SK-N-MC (cell line): ENCODE results near the gene PPP1R1B.

Experiments
- DNase-seq: peaks from one replicate; pipeline ENCODE4 v3.0.0-alpha.2; 2011; ENCODE audit warnings: low read depth, low spot score
- H3K27ac ChIP-seq: fragments of 200-600 bp; sonication (generic); 2 replicates; pipeline ENCODE4 v1.5.1; 2016; ENCODE audit warnings: mixed run types
- H3K36me3 ChIP-seq: fragments of 200-600 bp; sonication (generic); 2 replicates; pipeline ENCODE4 v1.6.1; 2017; ENCODE audit warnings: antibody characterized with exemption, low read length, mixed read lengths; ENCODE audit not compliant: insufficient read depth
- H3K4me3 ChIP-seq: fragments of 200-600 bp; sonication (generic); 2 replicates; pipeline ENCODE4 v1.5.1; 2016
- H3K9ac ChIP-seq: fragments of 200-600 bp; sonication (generic); 2 replicates; pipeline ENCODE4 v1.8.0; 2017; ENCODE audit warnings: mixed run types, mixed read lengths; ENCODE audit not compliant: insufficient read length
- H3K9me3 ChIP-seq: fragments of 200-600 bp; sonication (generic); 2 replicates; pipeline ENCODE4 v1.6.1; 2017; ENCODE audit warnings: low read depth, mild to moderate bottlenecking, antibody characterized with exemption, low read length, moderate library complexity, mixed read lengths
- EZH2 ChIP-seq: fragments of 200-600 bp; sonication (generic); IDR thresholded peaks from one replicate; pipeline ENCODE4 v1.6.1; 2017; ENCODE audit warnings: antibody characterized with exemption
- FOXP2 ChIP-seq: optimal IDR thresholded peaks from 2 replicates; pipeline ENCODE3; 2011; ENCODE audit warnings: mild to moderate bottlenecking, moderate library complexity; ENCODE audit not compliant: insufficient read depth; ENCODE audit errors: extremely low read length, control extremely low read depth
- POLR2AphosphoS5 ChIP-seq: IDR thresholded peaks from 2 replicates; pipeline ENCODE4 v1.6.1; 2012; ENCODE audit warnings: mild to moderate bottlenecking, low read depth, low read length, borderline replicate concordance

The PPP1R1B gene

DNA sequence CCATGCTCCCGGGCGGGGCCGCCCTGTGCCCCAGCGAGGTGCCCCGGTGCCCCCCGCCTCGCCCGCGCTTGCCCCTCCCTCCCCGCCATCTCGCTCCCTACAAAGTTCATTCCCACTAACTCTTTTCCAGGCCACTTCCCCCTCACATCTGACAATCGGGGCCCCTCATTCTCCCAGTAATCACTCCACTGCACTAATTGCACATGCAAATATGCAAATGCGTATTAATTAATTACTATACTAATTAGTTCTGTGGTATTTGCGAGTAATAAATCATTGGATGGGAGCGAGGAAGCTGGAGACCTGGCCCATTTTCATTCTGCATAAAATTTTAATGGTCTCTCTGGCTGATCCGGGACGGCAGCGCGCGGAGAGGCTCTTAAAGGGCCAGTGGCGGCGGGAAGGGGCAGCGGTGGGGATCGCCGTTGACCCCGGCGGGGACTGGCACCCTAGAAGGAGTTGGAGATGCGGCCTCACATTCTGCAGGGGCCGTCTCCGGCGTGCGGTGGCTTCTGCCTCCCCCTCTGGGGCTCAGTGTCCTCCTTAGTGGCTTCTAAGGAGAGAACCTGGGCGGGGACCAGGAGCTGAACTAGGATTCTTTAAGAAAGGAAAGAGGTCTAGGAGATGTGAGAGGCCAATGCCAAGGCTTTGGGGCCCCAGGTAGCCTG is 8.4 kb upstream of the PPP1R1B start:
- no peak for DNase-seq
- Histone ChIP-seq H3K9ac (peak overlapping the region; percentile 71), H3K36me3 (no peaks in the 10 kb centered on the region), H3K4me3 (peak overlapping the region; percentile 89), H3K27ac (no peak overlapping the region), H3K9me3 (no peaks in the 10 kb centered on the region)
- TF ChIP-seq FOXP2, result no peak
- no peak for TF ChIP-seq EZH2
- TF ChIP-seq POLR2AphosphoS5, result 0 out of 2 replicates have a peak, but pooled peaks have one; percentile 17

DNA sequence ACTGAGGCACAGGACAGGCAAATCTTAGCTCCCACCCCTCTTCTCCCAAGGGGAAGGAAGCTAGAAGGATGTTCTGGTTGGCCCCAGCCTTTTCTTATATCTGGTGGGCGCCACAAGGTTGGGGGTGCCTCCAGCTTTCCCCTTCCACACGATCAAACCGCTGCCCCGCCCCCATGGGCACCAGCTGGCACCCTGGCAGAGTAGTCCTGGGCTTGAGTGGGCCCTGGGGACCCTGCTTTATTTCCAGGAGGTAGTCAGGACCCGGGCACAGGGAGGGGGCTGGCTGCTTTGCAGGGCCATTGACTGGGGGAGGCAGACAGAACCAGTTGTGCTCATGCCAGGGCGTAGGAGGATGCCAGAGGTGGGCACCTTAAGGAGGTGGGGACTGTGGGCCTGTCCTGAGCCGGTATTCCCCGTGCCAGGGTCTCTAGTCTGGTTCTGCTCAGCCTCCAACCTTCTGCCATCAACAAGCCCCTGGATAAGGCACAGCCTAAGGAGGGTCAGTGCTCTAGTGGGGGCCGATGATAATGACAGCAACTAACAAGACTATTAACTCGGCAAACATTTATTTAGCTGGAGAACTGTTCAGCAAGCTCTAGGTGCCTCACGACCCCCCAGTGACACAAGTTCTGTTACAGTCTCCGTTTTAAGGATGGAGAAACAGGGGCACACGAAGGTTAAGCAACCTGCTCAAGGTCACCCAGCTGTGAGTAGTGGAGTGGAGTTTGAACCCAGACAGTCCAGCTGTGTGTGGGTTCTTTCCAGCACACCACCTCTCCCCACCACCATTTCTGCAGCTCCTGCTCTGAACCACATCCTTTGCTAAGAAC is 7.6 kb upstream of the PPP1R1B start:
- Histone ChIP-seq H3K27ac (no peak overlapping the region), H3K4me3 (peak overlapping the region; percentile 89), H3K36me3 (no peaks in the 10 kb centered on the region), H3K9ac (no peak overlapping the region), H3K9me3 (no peaks in the 10 kb centered on the region)
- TF ChIP-seq EZH2 (no peak), FOXP2 (no peak), POLR2AphosphoS5 (no peak)
- no peak for DNase-seq

DNA sequence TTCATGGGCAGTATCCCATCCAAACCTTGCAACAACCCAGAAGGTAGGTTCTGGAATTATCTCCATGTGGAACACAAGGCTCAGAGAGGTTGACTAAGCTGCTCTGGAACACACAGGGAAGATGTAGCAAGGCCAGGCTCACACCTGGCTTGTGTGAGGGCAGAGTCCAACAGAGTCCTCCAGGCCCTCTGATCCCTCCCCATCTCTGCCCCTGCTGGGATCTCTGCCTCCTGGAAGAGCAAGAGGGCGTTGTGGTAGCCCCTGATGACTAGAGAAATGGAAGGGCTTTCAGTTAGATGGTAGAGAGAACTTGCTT is 7.0 kb upstream of the PPP1R1B start:
- Histone ChIP-seq H3K9ac (no peak overlapping the region), H3K9me3 (no peaks in the 10 kb centered on the region), H3K36me3 (no peaks in the 10 kb centered on the region), H3K27ac (no peak overlapping the region), H3K4me3 (no peak overlapping the region)
- no peak for DNase-seq
- TF ChIP-seq POLR2AphosphoS5 (no peak), FOXP2 (no peak), EZH2 (no peak)

DNA sequence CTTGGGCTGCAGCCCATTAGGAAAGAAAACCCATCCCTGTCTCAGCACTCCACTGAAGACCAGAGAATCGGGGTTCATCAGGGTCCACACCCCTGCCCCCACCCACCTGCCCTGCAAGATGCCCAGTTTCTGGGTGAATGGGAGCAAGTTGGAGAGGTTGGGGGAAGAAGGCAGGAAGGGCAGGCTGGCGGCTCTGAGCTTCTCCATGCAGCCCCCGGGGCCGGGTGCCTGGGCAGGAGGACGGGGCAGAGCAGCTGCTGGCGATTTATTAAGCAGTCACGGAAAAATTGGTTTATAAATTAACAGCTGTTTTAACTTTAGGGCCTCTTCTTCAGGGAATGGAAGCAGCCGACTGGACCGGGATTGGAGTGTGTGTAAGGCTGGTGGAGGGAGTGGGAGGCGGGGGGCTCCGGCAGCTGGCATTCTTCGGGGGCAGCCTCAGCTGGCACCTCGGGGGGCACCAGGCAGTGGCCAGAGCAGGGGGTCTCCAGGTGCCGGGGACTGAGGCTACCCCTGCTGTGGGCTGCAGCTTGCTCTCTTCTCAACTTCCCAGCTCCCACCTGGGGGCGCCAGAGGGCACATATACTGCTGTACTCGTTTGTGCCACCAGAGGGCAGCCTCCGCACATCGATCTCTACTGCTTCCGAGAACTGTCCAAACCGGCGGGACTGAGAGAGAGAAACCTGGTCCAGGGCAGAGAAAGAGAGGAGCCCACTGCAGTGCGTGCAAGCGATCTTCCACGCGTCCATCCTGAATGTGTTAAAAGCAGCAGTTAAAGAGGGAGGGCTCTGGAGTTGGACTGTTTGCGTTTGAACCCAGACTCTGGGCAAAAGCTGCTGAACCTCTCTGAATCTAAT is 5.0 kb upstream of the PPP1R1B start:
- no peak overlapping the region for H3K27ac ChIP-seq
- H3K4me3 ChIP-seq, result peak overlapping the region; percentile 51
- TF ChIP-seq POLR2AphosphoS5 (no peak), EZH2 (no peak), FOXP2 (no peak)
- DNase-seq, result peak; percentile 45
- H3K9ac ChIP-seq, result no peak overlapping the region
- H3K9me3 ChIP-seq, result no peaks in the 10 kb centered on the region
- H3K36me3 ChIP-seq, result no peaks in the 10 kb centered on the region

DNA sequence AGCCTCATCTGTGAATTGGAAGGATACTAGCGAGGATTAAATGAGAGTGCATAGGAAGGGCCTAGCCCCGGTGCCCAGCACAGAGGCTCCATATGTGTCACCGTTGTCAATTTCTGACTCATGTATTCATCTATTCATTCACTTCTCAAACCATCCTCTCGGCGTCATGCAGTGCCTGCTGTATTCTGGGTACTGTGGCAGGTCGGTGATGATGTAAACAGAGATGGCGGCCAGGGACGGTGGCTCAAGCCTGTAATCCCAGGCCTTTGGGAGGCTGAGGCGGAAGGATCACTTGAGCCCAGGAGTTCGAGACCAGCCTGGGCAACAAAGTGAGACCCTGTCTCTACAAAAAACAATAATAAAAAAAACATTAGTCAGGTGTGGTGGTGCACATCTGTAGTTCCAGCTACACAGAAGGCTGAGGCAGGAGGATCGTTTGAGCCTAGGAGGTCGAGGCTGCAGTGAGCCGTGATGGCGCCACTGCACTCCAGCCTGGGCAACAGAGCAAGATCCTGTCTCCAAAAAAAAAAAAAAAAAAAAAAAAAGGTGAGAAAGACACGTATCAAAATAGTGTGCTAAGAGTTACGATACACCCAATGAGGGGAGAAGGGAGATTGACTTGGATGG is 4.3 kb upstream of the PPP1R1B start:
- Histone ChIP-seq H3K9ac (no peak overlapping the region), H3K4me3 (peak overlapping the region; percentile 51; the same call in 1 of the 2 replicates), H3K36me3 (no peaks in the 10 kb centered on the region), H3K27ac (no peak overlapping the region), H3K9me3 (no peaks in the 10 kb centered on the region)
- DNase-seq, result no peak
- TF ChIP-seq FOXP2, result no peak
- TF ChIP-seq EZH2, result no peak
- TF ChIP-seq POLR2AphosphoS5, result no peak

DNA sequence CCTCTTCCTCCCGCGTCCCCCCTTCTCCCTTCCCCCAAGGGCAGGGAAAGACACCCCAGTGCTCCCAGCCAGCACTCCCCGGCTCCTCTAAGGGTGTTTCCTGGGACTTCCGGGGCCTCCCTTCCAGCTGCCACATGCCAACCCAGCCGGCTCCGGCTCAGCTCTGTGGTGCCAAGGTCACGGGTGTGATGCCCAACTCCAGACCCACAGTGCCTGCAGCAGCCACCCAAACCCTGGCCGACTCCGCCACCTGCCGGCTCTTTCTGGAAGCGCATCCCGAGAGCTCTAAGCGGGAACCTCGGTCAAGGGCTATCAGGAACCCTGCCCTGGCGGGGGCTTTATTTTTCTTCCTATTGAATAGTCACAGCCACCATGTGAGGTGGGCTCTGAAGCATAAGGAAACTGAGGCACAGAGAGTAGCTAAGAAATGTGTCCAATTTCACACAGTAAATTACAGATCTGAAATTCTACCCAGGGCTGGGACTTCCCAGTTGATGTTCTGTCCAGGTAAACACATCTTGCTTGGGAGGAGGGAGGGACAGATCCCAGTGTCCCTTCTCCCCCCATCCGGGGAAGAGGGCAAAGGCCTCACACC is 3.3 kb upstream of the PPP1R1B start:
- TF ChIP-seq FOXP2, result no peak
- Histone ChIP-seq H3K9ac (no peak overlapping the region), H3K36me3 (no peaks in the 10 kb centered on the region), H3K4me3 (no peak overlapping the region), H3K27ac (no peak overlapping the region), H3K9me3 (no peaks in the 10 kb centered on the region)
- DNase-seq, result no peak

DNA sequence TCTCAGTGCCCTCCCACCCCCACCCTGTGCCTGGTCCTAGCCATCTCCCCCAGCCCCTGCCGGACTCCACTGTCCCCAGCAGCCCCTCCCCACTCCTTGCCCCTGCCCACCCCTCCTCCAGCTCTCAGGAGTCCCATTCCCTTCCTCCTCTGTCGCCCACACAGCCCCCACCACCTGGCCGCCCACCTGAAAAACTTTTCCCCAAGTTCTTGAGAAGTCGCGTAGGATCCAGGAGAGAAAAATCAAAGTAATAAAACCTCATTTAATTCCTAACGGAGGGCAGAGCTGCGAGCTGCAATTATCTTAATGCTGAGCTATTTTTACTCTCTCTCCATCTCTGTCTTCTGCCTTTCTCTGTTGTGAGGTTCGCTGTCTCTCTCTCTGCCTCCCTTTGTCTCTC is 2.4 kb upstream of the PPP1R1B start:
- H3K27ac ChIP-seq, result no peak overlapping the region
- no peak overlapping the region for H3K9ac ChIP-seq
- no peaks in the 10 kb centered on the region for H3K36me3 ChIP-seq
- DNase-seq, result no peak
- no peaks in the 10 kb centered on the region for H3K9me3 ChIP-seq
- no peak overlapping the region for H3K4me3 ChIP-seq
- no peak for TF ChIP-seq FOXP2
- no peak for TF ChIP-seq POLR2AphosphoS5
- no peak for TF ChIP-seq EZH2

DNA sequence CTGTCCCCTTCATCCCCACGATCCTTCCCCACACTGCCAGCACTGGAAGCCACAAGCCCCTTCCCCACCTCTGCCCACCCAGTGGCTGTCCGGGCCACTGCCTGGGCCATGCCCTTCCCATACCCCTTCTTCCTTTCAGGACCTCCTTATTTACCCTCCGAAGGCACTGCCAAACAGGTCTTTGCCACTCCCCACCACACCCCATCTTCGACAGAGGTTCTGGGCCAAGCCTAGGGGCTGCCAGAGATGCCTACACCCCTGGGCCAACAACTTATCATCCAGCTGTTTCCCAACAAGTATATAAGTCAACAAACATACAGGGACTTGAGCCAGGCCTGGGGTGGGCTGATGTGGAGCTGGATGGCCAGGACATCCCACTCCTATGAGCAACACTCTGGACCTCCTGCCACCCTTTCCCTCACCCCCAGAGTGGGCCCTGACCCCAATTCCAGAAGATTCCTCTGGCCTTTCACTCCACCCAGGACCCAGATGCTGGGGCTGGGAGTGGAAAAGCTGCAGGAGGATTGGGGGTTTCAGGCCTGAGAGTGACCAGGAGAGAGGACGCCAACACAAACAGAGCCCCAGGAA is 1.5 kb upstream of the PPP1R1B start:
- Histone ChIP-seq H3K9me3 (no peaks in the 10 kb centered on the region), H3K36me3 (no peaks in the 10 kb centered on the region), H3K9ac (no peak overlapping the region), H3K4me3 (no peak overlapping the region), H3K27ac (no peak overlapping the region)
- TF ChIP-seq EZH2 (no peak), FOXP2 (no peak), POLR2AphosphoS5 (no peak)
- no peak for DNase-seq
